Amniotic epithelial cell (primary cell): ENCODE data around the gene TBX15.

ENCODE experiments used
- DNase-seq: peaks from one replicate; pipeline ENCODE4 v3.0.0-alpha.2; 2010; ENCODE audit warnings: low read depth

TBX15 gene

GRCh38 chr1:118984722-118985639, 3.2 kb downstream of the TBX15 start:
- no peak for DNase-seq

- no peak for DNase-seq
Measured at GRCh38 chr1:118984086-118984721, 3.9 kb downstream of the TBX15 start.

GRCh38 chr1:118983558-118984041, 4.5 kb downstream of the TBX15 start:
- no peak for DNase-seq

GRCh38 chr1:118982821-118983557, 5.2 kb downstream of the TBX15 start:
- DNase-seq, result no peak

GRCh38 chr1:118982266-118982665, 5.9 kb downstream of the TBX15 start:
- no peak for DNase-seq

- DNase-seq, result no peak
Measured at GRCh38 chr1:118981436-118981835, 6.7 kb downstream of the TBX15 start.

- no peak for DNase-seq
Measured at GRCh38 chr1:118979754-118980575, 8.2 kb downstream of the TBX15 start.

GRCh38 chr1:118978914-118979701, 9.0 kb downstream of the TBX15 start:
- DNase-seq, result no peak

- DNase-seq, result no peak
Measured at GRCh38 chr1:118977600-118977999, 10.5 kb downstream of the TBX15 start.

GRCh38 chr1:118974661-118975060, 13.5 kb downstream of the TBX15 start:
- no peak for DNase-seq

GRCh38 chr1:118973531-118974137, 14.5 kb downstream of the TBX15 start:
- no peak for DNase-seq

GRCh38 chr1:118973032-118973431, 15.1 kb downstream of the TBX15 start:
- no peak for DNase-seq

- DNase-seq, result no peak
Measured at GRCh38 chr1:118970451-118970850, 17.7 kb downstream of the TBX15 start.

- DNase-seq, result peak; percentile 8
Measured at GRCh38 chr1:118963456-118964430, 24.4 kb downstream of the TBX15 start.

GRCh38 chr1:118963138-118963455, 25.0 kb downstream of the TBX15 start:
- DNase-seq, result no peak

- DNase-seq, result no peak
Measured at GRCh38 chr1:118961156-118961555, 27.0 kb downstream of the TBX15 start.

- peak; percentile 14 for DNase-seq
Measured at GRCh38 chr1:118960567-118961136, 27.5 kb downstream of the TBX15 start.

- no peak for DNase-seq
Measured at GRCh38 chr1:118960026-118960561, 28.0 kb downstream of the TBX15 start.
